Esophagus muscularis mucosa (tissue), 4 donors: Measurements from ENCODE around the gene SSBP4. TPM values are rescaled to one million over a fixed set of nuclear protein-coding genes. Genes with fewer than 3 reads are reported as not detected.

Experiments used
- DNase-seq: peaks from one replicate; pipeline ENCODE4 v3.0.0-alpha.2; 2017; ENCODE audit errors: extremely low spot score
- H3K27ac ChIP-seq, 4 donors: fragments of 200-600 bp; sonication (generic); replicated peaks in 1 of 4; 1 replicate in 3 of 4; 2 replicates in 1 of 4; pipeline ENCODE4 v1.5.1; 2016 to 2019; ENCODE audit warnings: mild to moderate bottlenecking in 1 of 4
- H3K27me3 ChIP-seq, 4 donors: fragments of 200-600 bp; sonication (generic); one replicate each; pipeline versions ENCODE4 v1.5.1 to v1.6.0; 2016 to 2019
- H3K36me3 ChIP-seq, 4 donors: fragments of 200-600 bp; sonication (generic); one replicate each; pipeline ENCODE4 v1.5.1; 2016 to 2019
- H3K4me1 ChIP-seq, 4 donors: fragments of 200-600 bp; sonication (generic); one replicate each; pipeline ENCODE4 v1.5.1; 2016 to 2019
- H3K4me3 ChIP-seq, 4 donors: fragments of 200-600 bp; sonication (generic); 1 replicate in 2 of 4; 2 replicates in 2 of 4; pipeline ENCODE4 v1.5.1; 2016 to 2019; ENCODE audit warnings: mild to moderate bottlenecking in 4 of 4, moderate library complexity in 1 of 4
- H3K9me3 ChIP-seq, 4 donors: fragments of 200-600 bp; sonication (generic); 1 replicate in 3 of 4; 2 replicates in 1 of 4; pipeline ENCODE4 v1.5.1; 2016 to 2019
- EP300 ChIP-seq: sonication (generic); formaldehyde crosslinking; IDR thresholded peaks from one replicate; pipeline ENCODE4 v1.6.1; 2017; ENCODE audit warnings: antibody characterized with exemption
- POLR2A ChIP-seq: fragments of 450-650 bp; IDR thresholded peaks from one replicate; pipeline ENCODE4 v1.6.1; 2017; ENCODE audit warnings: antibody characterized with exemption, moderate library complexity, mild to moderate bottlenecking, low read depth
- POLR2AphosphoS5 ChIP-seq, 2 donors: sonication (generic); formaldehyde crosslinking; IDR thresholded peaks; one replicate each; pipeline ENCODE4 v1.6.1; 2017; ENCODE audit warnings: antibody characterized with exemption in 2 of 2
- WGBS: methylation state at CpG from one replicate; pipeline ENCODE4 v1.1.5; 2018; 5-methylcytosine and 5-hydroxymethylcytosine counted together
- intact Hi-C: fragments of 100-400 bp; cut with DNase I; formaldehyde crosslinking; loops from one replicate; pipeline ENCODE4 v1.15.1; 2023
- total RNA-seq, 4 donors: library from RNA; depleted of rRNA; stranded (reverse); fragments of >200 nt; gene quantifications; one replicate each; pipeline versions ENCODE4 v1.1.0 to v1.2.1, GENCODE V29; 2016
- TF ChIP-seq, protein P1 (sequence below), 3 experiments: fragments of 200-600 bp in 2 of 3; fragments of 450-650 bp in 1 of 3; sonication (generic) in 2 of 3; IDR thresholded peaks; one replicate each; pipeline ENCODE4 v1.5.1; 2017 to 2019; ENCODE audit warnings: antibody characterized with exemption in 3 of 3, mild to moderate bottlenecking in 2 of 3, moderate library complexity in 1 of 3

Gene SSBP4
- total RNA-seq, 4 donors from 2014 or later = 53.2 to 109 (median 77.8) TPM

DNA sequence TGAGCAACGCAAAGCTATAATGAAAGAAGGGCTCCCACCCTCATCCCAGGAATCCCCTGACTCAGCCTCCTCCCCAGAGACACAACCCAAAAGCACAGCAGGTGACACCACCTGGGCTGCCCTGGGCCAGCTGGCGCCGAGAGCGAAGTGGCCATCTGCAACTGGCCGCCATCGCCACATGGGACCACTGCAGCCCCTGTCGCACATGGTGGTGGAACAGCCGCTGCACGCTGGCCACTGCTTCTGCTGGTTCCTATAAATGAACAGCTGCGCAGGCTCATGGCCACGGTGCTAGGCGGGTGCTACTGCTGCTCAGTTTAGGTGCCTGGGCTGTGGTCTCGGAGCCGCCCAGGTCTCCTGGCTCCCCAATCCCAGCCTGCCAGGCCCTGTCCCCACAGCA, 30.4 kb downstream of the SSBP4 start:
- intact Hi-C loops = no loop called here
- 93% methylated on average over 13 of the region's 14 CpGs for WGBS
- Histone ChIP-seq H3K36me3 (peaks cover 40 to 93% (median 87%) of the 10 kb centered on the region in 4 donors), H3K4me1 (peaks cover 11 to 21% (median 15%) of the 10 kb centered on the region in 4 donors), H3K27me3 (no peaks in the 10 kb centered on the region), H3K27ac (no peak overlapping the region), H3K4me3 (no peak overlapping the region), H3K9me3 (no peaks in the 10 kb centered on the region)
- TF ChIP-seq POLR2AphosphoS5 (IDR thresholded peaks at IDR 0.05) (no peak), EP300 (no peak), POLR2A (no peak)
- TF ChIP-seq, protein P1, sequence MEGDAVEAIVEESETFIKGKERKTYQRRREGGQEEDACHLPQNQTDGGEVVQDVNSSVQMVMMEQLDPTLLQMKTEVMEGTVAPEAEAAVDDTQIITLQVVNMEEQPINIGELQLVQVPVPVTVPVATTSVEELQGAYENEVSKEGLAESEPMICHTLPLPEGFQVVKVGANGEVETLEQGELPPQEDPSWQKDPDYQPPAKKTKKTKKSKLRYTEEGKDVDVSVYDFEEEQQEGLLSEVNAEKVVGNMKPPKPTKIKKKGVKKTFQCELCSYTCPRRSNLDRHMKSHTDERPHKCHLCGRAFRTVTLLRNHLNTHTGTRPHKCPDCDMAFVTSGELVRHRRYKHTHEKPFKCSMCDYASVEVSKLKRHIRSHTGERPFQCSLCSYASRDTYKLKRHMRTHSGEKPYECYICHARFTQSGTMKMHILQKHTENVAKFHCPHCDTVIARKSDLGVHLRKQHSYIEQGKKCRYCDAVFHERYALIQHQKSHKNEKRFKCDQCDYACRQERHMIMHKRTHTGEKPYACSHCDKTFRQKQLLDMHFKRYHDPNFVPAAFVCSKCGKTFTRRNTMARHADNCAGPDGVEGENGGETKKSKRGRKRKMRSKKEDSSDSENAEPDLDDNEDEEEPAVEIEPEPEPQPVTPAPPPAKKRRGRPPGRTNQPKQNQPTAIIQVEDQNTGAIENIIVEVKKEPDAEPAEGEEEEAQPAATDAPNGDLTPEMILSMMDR (IDR thresholded peaks at IDR 0.05) = no peak
- no peak for DNase-seq

DNA sequence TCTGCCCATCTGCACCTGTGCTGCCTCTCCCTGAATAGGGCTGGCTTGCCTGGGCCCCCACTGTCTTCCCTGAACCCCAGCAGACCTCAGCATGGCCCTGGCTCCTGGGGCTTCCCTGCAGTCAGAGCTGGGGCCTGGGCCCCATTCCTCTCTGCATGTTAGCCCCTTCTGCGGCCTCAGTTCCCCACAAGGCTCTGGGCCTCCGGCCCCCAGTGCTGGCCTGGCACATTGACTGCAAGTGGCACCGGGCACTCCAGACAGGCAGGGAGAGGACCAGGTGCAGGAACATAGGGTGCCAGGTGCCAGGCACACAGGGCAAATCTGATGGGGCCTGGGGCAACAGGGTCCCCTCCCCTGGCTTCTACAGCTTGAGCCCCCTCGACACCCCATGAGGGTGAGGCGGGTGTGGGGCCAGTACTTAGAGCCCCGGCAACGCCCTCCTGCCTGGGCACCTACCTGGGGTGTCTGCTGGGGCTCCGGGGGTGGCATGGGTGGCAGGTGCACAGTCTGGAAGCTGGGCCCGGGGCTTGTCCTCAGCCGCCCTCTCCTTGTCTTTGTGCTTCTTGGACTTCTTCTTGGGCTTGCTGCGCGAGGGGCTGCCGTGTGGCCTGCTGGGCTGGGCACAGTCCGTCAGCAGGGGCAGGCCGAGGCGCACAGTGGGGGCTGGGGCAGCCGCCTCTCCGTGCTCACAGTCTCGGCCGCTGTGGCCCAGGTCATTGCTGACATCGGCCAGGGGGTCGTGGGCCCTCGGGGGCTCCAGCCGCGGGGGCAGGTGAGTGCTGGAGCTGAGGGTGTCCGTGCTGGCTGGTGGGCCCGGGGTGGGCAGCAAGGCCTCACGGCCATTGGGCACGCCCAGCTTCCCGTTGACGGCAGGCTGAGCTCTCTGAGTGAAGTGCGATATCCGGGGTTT, 31.1 kb downstream of the SSBP4 start:
- H3K4me3 ChIP-seq = no peak overlapping the region
- no peak overlapping the region for H3K27ac ChIP-seq
- no peaks in the 10 kb centered on the region for H3K27me3 ChIP-seq
- H3K4me1 ChIP-seq = peaks cover 11 to 21% (median 15%) of the 10 kb centered on the region in 4 donors
- intact Hi-C loops = loop anchor here (5.0 kb wide), 1 partner anchor 397 kb away; no protein-coding TSS in a partner anchor
- 55% methylated on average over 10 of the region's 33 CpGs for WGBS
- TF ChIP-seq POLR2A (no peak), POLR2AphosphoS5 (IDR thresholded peaks at IDR 0.05) (no peak)
- H3K9me3 ChIP-seq = no peaks in the 10 kb centered on the region
- peaks cover 33 to 92% (median 80%) of the 10 kb centered on the region in 4 donors for H3K36me3 ChIP-seq
- DNase-seq = no peak

DNA sequence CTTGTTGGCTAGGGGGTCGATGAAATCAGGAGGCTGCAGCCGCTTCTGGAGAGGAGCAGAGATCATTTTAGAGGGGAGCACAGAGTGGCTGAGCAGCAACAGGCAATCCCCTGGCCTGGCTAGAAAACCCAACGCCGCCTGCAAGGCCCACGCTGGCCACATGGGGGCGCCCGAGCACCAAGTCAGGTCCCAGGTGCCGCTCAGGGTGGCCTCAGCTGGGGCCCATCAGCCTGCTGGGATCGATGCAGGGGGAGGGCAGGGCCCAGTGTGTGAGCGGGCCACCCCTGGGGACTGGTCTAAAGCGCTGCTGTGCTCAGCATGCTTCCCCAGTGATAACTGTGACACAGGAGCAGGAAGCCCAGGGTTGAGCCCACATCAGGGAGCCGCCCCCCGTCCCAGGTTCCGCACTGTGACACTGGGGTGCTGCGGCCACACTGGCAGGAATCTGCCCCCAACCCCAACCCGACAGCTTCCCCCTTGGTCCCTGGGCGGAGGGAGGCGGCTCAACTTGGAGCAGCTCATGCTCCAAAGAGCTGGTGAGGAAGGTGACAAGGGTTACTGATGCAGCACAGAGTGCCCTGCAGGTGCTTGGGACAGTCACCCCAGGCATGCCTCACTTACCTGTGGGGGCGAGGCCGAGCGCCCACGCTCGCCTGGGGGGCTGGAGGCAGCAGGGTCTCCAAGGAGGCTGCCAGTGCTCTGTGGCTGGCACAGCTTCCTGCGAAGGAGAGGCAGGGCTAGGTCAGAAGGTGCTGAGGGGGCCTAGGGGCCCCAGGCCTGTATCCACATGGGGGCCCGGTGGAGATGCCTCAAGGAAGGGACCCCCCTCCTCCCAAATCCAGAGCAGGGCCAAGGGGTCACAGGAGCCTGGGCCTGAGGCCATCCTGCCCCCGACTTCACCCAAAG, 32.0 kb downstream of the SSBP4 start:
- H3K4me1 ChIP-seq = peaks cover 11 to 30% (median 20%) of the 10 kb centered on the region in 4 donors
- H3K4me3 ChIP-seq = no peak overlapping the region
- TF ChIP-seq POLR2AphosphoS5 (IDR thresholded peaks at IDR 0.05) (peak; percentile 63 to 72), EP300 (no peak)
- TF ChIP-seq, protein P1 (IDR thresholded peaks at IDR 0.05) = peak in 2 of 3 experiments; percentile 98 to 99
- H3K27me3 ChIP-seq = no peaks in the 10 kb centered on the region
- H3K9me3 ChIP-seq = no peaks in the 10 kb centered on the region
- 49% methylated on average over 13 of the region's 26 CpGs for WGBS
- peak overlapping the region in 2 of 4 donors; percentile 35 to 40 for H3K27ac ChIP-seq
- DNase-seq = peak; percentile 96
- intact Hi-C loops = loop anchor here (5.0 kb wide), 1 partner anchor 396 kb away; no protein-coding TSS in a partner anchor
- H3K36me3 ChIP-seq = peaks cover 25 to 91% (median 75%) of the 10 kb centered on the region in 4 donors

DNA sequence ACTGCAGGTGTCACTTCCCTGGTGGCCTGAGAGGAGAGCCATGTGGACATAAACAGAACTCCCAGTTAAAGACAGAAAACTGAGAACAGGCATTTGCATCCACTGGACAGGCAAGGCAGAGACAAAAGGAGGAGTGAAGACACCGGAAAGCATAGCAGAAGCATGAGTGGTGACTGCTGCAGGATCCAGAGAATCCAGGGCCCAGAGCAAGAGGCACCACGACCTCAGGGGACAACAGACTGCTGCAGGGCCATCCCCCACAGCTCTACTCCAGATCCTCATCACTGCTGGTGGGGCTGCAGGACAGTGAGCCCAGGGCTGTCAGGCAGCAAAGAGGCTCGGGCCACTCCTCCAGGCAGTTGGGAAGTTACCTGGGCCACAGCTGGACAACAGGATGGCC, 33.2 kb downstream of the SSBP4 start:
- intact Hi-C loops = loop anchor here (5.0 kb wide), 1 partner anchor 395 kb away; no protein-coding TSS in a partner anchor
- Histone ChIP-seq H3K4me1 (peaks cover 15 to 42% (median 32%) of the 10 kb centered on the region in 4 donors), H3K27me3 (no peaks in the 10 kb centered on the region), H3K36me3 (peaks cover 17 to 88% (median 66%) of the 10 kb centered on the region in 4 donors), H3K27ac (no peak overlapping the region), H3K4me3 (no peak overlapping the region), H3K9me3 (no peaks in the 10 kb centered on the region)
- DNase-seq = no peak
- TF ChIP-seq, protein P1 (IDR thresholded peaks at IDR 0.05) = no peak
- no peak for TF ChIP-seq EP300
- no peak for TF ChIP-seq POLR2AphosphoS5 (IDR thresholded peaks at IDR 0.05)
- no peak for TF ChIP-seq POLR2A
- 67% methylated on average over 2 of the region's 3 CpGs for whole genome bisulfite sequencing
